NCI-H2029 treated with DMSO at 0.1 percent for 48 hours (cell line): ENCODE results near the gene TLR9.
A peak's percentile ranks its signal among the peaks of the same experiment; 100 is the strongest.

Experiments
- DNase-seq: peaks from one replicate; lab custom pipeline; 2025; lab: John Stamatoyannopoulos, UW

Gene TLR9

DNA sequence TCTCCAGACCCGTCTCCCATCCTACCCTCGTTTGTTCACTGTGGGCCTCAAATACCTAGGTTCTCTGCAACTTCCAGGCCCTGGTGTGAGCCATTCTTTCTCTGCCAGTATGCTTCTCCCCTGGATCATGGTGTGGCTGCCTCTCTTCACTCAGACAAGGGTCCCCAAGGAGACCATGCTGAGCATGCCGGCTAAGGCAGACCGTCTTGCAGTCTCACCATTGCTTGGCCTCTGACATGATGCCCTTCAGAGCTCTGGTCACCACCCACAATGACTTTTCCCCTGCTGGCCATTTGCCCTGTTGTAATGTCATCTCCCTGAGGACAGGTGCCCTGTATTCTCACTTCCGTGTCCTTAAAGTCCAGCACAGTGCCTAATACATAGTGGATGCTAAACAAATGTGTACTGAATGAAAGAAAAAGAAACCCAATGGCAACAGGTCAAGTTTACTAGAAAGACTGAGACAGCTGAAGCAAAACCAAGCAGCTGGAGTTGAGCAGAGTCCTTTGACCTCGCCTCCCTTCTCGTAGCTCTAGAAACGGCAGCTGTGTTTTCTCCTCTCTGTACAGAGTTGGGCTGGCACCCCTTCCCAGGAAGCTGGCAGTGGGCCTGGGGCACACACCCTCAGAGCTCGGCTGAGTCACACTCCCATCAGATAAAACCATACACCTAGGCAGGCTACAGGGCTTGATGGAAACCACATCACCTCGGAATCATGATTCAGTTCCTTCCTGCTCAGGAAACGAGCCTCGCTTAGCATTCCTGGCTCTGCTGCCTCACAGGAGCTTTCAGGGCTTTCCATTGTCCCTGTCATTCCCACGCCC lies 8.6 kb downstream of the TLR9 start:
- DNase-seq, result peak; percentile 37

DNA sequence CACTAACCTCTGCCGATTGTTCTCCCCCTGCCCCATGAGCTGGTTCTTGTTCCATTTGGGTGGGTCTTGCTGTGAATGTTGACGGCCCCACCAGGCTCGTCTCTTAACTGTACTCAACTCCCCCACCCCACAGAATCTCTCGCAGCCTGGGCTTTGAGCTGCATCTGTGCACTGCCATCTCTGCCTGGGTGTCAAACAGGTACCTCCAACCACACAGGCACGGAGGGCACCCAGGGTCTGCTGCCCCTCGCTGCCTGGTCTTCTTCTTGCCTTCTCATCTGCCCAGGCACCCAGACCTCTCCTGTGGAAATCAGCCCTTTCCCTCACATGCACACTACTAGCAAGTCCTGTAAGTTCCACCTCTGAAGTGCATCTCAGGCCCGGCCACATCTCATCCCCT lies 10.1 kb downstream of the TLR9 start:
- no peak for DNase-seq

DNA sequence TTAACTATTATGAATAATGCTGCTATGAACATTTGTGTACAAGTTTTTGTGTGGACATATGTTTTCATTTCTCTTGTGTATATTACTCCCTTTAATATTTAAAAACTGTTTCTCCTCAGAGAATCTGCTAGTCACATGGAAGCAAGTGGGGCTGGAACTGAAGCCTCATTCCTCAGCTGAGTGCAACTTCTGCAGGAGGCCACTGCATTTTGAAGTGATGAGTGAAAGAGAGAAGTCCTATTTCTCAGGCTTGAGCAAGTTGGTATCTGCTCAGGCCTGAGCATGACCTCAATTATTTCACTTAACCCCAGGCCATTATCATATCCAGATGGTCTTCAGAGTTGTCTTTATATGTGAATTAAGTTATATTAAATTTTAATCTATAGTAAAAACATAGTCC lies 11.5 kb downstream of the TLR9 start:
- no peak for DNase-seq

DNA sequence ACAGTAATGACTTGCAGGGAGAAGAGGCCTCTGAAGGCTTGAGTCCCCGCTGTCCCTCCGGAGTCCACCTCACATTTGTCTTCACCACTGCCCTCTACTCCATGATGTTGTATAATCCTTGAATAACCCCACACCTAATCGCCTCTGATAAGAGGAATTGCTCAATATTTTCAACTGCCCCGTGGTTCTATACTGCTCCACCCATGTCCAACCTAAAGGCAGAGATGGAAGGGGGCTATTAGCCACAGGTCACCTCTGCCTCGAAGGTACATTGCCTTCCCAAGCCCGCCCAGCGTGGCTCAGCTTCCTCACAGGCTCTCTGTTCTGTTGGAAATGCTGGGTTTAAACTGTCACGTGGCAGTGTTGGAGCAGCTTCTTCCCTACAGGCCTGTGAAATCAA lies 12.4 kb downstream of the TLR9 start:
- DNase-seq, result no peak

DNA sequence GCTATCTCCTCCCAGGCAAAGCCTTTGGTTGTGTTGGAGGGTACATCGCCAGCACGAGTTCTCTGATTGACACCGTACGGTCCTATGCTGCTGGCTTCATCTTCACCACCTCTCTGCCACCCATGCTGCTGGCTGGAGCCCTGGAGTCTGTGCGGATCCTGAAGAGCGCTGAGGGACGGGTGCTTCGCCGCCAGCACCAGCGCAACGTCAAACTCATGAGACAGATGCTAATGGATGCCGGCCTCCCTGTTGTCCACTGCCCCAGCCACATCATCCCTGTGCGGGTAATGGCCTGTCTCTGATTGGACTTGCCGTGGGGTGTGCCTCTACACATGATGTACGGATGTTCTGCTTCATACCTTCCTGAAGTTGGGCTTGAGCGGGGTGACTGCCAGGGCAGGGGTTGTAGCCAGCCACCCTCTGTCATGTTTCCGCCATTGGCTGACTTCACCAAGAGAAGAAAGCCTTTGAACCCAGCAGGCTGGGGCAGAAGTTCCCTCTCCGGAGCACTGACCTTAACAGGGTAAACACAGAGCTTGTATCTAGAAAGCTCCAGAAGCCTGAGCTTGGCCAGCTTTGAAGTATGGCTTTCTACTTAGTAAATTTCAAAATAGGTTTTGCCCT lies 14.1 kb downstream of the TLR9 start:
- DNase-seq, result no peak

DNA sequence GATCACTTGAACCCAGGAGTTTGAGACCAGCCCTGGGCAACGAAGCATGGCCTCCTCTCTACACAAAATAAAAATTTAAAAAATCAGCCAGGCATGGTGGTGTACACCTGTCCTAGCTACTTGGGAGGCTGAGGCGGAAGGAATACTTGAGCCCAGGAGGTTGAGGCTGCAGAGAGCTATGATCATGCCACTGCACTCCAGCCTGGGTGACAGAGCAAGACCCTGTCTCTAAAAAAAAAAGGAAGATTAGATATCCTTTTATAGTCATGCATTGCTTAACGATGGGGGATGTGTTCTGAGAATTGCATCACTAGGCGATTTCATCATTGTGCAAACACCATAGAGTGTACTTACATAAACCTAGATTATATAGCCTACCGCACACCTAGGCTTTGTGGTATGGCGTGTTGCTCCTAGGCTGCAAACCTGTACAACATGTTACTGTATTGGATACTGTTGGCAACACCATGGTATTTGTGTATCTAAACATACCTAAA lies 14.8 kb downstream of the TLR9 start:
- DNase-seq, result no peak

DNA sequence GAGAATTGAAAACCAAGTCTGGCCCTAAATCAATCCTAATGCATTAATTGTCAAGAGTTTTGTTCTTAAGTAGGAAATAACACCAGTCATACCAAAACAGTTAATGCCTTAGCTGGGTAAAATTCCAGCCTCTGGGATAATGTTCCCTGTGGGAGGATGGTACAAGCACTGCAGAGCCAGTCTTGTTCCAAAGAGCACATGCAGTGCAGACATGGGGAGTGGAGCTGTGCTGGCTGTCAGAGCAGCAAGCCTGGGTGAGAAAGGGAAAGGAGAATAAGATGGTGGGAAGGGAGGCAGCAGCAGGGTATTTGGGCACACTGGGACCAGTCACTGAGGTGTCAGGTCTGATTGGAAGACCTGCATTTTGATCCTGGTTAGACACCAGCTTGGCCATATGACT lies 15.4 kb downstream of the TLR9 start:
- no peak for DNase-seq

DNA sequence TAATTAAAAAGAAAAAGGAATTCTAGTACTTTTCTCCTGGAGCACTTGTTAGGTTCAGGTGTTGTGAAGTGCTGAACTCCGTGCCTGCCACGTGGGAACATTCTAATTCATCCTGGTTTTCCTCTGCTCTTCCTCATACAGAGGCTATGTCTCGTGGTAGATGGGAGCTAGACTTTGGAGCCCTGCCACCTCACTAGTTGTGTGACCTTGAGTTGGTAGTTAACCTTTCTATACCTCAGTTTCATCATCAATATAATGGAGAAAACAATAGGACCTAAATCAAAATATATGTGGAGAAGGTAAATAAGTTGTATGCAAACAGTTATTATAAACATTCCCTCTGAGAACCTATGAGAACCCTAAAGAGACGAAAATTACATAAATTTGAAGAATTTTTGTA lies 16.9 kb downstream of the TLR9 start:
- no peak for DNase-seq

DNA sequence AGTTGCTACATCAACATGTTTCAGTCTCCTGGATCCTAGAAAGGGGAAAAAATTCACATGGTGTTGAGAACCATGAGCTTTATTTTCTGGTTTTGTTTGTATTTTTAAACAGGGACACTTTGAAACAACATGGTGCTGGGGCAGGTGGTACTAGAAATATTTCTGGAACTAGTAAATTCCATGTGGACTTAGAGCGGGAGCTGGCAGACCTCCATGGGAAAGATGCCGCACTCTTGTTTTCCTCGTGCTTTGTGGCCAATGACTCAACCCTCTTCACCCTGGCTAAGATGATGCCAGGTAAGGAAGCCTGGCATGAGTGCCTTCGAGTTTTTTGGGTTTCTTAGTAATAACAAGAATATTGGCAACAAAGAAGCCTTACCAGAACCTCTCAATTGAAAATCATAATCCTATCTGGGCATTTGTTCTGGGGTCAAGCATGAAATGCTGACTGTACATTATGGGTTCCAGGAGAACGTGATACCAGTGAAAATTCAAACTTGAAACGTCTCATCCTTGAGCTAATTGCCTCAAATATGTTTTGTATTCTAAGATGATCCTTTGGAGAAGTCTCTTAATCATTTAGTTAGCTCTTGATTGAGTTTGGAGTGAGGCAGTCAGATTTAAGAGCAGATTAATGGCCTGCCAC lies 19.6 kb downstream of the TLR9 start:
- no peak for DNase-seq

DNA sequence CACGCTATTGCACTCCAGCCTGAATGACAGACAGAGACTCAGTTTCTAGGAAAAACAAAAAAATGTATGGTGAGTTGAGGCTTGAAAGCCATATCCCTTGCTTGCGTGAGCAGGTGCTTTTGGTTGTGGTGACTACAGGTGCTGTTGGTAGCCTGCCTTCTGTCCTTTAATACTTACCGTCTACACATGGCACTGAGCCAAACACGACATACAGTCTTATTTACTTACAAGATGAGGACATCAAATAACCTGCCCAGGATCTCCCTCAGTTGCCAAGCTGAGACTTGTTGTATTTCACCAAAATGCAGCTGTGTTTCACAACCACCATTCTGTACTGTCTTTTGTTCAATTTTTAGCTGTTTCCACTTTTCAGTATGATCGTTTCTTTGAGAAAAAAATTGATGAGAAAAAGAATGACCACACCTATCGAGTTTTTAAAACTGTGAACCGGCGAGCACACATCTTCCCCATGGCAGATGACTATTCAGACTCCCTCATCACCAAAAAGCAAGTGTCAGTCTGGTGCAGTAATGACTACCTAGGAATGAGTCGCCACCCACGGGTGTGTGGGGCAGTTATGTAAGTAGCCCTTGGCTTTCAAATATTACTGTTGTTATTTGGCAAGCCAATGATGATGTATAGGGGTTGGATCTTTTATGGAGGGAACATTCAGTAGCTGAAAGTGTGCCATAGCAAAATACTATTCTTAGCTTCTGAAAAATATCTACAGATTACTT lies 20.9 kb downstream of the TLR9 start:
- DNase-seq, result peak; percentile 48

DNA sequence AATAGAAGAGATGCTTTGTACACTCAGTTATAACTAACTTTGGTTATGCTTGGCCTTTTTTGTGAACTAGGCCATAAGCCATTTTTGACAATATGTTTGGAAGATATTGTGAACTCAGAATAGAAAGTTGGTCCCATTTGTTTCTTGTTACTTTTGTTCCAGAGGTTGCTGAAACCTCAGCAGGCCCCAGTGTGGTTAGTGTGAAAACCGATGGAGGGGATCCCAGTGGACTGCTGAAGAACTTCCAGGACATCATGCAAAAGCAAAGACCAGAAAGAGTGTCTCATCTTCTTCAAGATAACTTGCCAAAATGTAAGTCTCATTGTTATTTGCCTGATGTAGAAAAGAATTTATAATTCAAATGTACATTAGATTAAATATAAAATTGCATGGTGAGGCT lies 21.7 kb downstream of the TLR9 start:
- DNase-seq, result no peak

DNA sequence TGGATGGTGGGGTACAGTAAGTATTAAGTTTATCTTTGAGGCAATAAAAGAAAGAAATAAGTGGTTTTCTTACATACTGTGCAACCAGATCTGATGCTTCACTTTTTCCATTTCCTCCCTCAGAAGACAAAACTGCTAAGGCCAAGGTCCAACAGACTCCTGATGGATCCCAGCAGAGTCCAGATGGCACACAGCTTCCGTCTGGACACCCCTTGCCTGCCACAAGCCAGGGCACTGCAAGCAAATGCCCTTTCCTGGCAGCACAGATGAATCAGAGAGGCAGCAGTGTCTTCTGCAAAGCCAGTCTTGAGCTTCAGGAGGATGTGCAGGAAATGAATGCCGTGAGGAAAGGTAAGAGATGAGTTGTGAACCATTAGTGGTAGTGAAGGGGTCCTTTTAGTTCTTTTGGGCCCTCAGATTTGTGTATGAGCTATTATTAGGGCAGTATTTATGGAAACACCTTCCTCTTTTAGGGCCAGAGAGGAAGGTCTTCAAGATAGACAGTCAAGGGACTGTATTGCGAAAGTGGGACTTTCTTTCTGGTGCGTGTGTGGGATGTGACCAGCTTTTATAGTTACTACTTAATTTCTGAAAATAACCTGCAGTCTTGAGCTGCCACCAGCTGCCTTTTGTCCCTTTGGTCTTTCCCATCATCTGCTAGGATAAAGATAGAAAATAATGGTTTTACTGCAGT lies 22.9 kb downstream of the TLR9 start:
- DNase-seq, result no peak

DNA sequence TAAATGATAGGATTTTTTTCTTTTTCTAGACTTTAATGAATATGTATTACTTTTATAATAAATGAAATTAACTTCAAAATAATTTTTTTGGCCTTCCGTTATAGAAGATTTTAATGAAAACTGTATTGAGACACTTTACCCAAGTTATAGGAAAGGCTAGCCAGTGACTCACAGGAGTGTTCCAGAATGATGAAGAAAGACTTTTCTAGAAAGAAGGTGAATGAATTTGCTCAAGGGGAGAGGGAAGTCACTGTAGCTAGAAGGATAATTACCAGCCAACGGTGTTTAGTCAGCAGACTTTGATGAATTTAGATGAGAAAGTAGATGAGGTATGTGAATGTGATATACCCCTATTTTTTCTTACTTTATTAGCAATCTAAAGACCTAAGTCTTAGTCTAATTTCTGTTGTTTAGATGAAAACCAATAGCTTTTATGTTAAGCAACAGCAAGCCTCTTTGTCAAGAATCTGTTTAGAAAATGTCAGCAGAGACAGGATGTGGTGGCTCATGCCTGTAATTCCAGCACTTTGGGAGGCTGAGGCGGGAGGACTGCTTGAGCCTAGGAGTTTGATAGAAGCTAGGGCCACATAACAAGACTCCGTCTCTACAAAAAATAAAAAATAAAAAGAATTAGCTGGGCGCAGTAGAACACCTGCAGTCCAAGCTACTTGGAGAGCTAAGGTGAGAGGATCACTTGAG lies 24.3 kb downstream of the TLR9 start:
- DNase-seq, result no peak

DNA sequence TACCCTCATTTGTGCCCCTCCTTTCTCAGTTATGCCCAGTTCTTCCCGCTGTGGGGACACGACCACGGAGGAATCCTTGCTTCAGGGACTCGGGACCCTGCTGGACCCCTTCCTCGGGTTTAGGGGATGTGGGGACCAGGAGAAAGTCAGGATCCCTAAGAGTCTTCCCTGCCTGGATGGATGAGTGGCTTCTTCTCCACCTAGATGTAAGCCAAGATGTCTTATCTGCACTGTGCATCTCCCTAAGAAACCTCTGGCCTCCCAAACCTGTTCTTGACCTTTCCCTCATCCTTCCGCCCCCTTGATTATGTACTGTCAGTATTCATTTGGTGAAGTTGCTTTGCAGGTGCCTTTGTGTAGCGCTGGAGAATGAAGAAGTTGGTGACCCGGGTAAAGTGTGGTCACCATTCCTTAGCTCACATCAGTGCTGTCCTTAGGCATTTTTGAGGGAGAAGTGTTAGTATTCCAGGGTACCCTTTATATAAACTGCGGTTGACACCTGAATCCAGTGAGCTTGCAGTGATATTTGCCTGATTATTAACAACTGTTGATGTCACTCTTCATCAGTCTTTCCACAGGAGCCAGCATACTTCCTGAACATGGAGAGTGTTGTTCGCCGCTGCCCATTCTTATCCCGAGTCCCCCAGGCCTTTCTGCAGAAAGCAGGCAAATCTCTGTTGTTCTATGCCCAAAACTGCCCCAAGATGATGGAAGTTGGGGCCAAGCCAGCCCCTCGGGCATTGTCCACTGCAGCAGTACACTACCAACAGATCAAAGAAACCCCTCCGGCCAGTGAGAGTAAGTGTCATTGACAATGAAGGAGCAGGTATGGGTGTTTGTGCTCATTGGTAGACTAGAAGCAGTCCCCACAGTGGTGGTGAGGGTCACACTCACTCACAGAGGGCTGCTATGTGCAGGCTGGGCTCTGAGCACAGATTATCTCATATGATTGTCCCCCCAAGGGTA lies 26.5 kb downstream of the TLR9 start:
- no peak for DNase-seq

DNA sequence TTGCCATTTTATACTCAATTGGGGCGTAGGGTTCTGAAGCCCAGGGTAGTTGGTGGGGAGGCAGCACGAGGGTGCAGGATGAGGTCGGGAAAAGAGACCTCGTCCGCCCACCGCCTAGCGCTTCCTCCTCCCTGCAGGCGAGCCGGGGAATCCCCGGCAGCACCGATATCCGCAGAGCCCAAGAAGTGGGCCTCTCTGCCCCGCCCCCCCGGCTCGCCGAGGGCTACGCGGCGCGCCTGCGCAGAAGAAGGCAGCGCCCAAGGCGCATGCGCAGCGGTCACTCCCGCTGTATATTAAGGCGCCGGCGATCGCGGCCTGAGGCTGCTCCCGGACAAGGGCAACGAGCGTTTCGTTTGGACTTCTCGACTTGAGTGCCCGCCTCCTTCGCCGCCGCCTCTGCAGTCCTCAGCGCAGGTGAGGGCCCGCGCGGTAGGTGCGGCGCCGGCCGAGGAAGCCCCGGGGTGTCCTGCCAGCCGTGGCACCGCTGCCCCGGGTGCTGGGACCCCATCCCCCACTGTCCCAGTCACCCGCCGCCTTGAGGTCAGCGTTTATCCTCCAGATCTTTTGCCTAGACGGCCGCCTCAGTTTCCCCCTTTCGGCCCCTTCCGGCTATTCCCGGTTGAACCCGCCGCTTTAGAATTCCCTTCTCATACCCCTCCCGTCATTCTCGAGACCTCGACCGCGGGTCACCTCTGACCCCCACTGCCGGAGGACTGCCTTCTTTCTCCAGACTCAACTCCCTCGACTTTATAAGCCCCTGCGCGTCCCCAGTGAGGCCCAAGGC lies 27.4 kb downstream of the TLR9 start, which contains the start of gene ALAS1:
ALAS1 (plus strand) TSS at position 319 of the 784 bp plus-strand sequence. CDS start 1,082 bp downstream, outside the sequence.
- DNase-seq, result peak; percentile 29

DNA sequence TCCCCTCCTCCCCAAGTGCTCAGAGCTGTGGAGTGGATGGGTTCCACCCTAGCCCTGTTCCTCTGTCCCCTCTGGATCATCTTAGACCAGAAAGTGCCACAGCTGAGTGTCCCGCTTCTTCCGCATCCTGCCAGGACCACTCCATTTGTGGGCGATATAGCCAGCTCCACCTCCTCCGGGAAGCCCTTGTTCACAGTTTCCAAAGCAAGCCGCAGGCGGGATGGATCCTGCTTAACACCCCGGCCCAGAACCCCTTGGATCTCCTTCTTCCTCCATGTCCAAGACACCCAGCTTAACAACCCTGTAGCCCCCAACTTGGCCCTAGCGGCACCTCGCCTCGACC lies 28.0 kb downstream of the TLR9 start:
- DNase-seq, result no peak

DNA sequence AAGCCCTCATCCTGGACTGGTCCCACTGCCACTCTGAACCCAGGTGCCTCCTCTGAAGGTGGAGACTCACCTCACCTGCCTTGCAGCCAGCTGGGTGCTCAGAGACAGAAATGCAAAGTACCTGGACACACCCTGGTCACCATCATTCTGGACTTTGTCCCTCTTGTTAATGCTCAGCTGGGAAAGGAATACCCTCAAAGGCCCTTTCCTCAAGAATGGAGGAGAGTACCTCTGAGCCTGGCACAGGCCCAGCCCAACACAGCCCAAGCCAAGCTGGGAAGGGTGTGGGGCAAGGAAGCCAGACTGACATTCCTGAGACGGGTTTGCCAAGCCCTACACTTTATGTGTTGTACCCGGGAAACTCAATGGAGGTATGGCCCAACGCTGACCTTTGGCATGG lies 28.5 kb downstream of the TLR9 start:
- DNase-seq, result no peak

DNA sequence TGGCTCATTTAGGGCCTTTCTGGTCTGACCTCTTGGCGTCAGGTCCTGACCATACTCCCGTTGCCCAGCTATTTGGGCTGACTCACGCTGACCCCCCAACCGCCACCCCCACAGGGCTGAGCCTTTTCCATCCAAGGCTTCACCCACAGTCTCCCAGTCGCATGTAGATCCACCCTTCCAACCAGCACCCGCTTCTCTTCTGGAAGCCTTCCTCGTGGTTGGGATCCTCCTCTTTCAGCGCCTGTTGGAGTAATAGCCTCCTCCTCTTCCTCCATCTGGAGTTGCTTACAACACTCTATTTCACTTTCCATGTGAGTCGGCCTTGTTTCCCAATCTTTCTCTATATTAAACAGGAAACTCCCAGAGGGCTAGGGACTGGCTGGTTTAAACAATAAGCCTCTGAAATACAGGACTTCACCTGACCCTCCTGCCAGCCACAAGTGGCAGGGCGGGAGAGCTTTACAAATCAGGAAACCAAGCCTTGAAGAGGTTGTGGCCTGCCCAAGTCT lies 29.6 kb downstream of the TLR9 start:
- no peak for DNase-seq

DNA sequence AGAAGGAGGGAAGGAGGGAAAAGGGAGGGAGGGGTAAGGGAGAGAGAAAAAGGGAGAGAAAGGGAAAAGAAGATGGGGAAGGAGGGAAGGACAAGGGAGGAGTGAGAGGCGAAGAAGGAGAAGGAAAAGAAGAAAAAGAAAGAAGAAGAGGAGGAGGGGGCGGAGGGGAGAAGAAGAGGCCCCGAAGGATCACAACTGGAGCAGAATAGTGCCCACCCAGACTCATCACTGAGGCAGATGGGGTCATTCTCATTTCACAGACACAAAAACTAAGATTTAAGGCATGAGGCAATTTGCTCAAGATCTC lies 30.2 kb downstream of the TLR9 start:
- DNase-seq, result no peak
